OCI-LY7 (cell line): Measurements from ENCODE around the gene ADSS2.

Experiments used
- EZH2phosphoT487 ChIP-seq: fragments of 200-600 bp; sonication (generic); IDR thresholded peaks from 2 replicates; pipeline ENCODE4 v1.6.1; 2018; ENCODE audit warnings: low read depth, borderline replicate concordance, mild to moderate bottlenecking, mixed run types, antibody characterized with exemption, low read length, moderate library complexity, mixed read lengths
- TF ChIP-seq, protein P1 (sequence below): fragments of 200-600 bp; sonication (generic); conservative IDR thresholded peaks from 2 replicates; pipeline ENCODE4 v1.5.1; 2014; ENCODE audit warnings: mild to moderate bottlenecking, antibody characterized with exemption, low read length, moderate library complexity, mixed read lengths

DNA sequence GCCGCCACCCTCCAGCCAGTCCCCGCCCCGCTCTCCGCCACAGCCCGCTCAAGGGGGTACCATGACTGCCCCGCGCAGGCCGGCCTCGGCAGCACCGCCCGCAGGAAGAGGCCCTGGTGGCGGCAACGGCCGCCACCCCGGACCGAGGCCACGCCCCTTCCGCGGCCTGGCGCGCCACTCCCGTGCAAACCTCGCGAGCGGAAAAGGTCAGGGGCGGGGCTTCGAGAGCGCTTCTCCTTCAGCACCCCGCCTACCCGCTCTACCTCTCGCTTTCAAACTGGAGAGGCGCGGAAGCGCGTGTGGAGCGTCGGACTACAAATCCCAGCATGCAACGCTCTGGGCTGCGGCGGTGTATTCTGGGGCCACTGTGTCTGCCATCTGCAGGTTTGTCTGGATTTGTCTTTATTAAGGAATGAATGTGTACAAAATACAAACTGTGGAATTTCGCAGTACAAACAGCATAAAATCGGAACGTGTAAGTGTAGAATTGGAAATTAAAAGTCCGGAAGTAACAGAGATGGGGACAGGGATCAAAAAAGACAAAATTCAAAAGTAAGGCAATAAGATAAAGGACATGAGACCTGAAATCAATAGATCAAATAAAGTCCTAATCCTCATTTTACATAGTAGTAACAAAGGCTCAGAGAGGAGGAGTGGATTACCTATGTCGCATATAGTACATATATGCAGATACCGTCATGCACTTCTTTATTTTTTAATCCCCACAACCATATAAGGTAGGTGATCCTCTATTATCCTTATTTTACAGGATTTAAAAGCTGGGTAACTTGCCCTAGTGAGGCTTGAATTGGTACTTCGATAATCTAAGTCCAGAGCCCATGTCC is 464 bp upstream of the ADSS2 start:
- TF ChIP-seq, protein P1, sequence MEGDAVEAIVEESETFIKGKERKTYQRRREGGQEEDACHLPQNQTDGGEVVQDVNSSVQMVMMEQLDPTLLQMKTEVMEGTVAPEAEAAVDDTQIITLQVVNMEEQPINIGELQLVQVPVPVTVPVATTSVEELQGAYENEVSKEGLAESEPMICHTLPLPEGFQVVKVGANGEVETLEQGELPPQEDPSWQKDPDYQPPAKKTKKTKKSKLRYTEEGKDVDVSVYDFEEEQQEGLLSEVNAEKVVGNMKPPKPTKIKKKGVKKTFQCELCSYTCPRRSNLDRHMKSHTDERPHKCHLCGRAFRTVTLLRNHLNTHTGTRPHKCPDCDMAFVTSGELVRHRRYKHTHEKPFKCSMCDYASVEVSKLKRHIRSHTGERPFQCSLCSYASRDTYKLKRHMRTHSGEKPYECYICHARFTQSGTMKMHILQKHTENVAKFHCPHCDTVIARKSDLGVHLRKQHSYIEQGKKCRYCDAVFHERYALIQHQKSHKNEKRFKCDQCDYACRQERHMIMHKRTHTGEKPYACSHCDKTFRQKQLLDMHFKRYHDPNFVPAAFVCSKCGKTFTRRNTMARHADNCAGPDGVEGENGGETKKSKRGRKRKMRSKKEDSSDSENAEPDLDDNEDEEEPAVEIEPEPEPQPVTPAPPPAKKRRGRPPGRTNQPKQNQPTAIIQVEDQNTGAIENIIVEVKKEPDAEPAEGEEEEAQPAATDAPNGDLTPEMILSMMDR = peak; percentile 71
- TF ChIP-seq EZH2phosphoT487 = no peak
